Liver (tissue), 9 donors: ENCODE measurements around the gene SPTLC3. TPM values are rescaled to one million over a fixed set of nuclear protein-coding genes. Genes with fewer than 3 reads are reported as not detected.

Experiments used
- DNase-seq: peaks from one replicate; pipeline ENCODE4 v3.0.0-alpha.2; 2017; ENCODE audit warnings: low spot score
- H3K27ac ChIP-seq, 2 donors: one replicate each; pipeline ENCODE4 v1.7.0; 2013; ENCODE audit warnings: inconsistent platforms in 2 of 2, low read length in 2 of 2, control low read depth in 1 of 2, low read depth in 1 of 2, mild to moderate bottlenecking in 1 of 2
- H3K27me3 ChIP-seq, 4 donors: one replicate each; pipeline versions ENCODE4 v1.6.1 to v1.7.0; 2013; ENCODE audit warnings: low read length in 3 of 4, inconsistent platforms in 1 of 4, mild to moderate bottlenecking in 1 of 4, moderate library complexity in 1 of 4; ENCODE audit not compliant: control insufficient read depth in 4 of 4, insufficient read depth in 4 of 4
- H3K36me3 ChIP-seq, 4 donors: one replicate each; pipeline versions ENCODE4 v1.6.1 to v1.7.0; 2013; ENCODE audit warnings: low read length in 3 of 4, mild to moderate bottlenecking in 3 of 4, low read depth in 1 of 4, moderate library complexity in 1 of 4; ENCODE audit not compliant: control insufficient read depth in 4 of 4, insufficient read depth in 3 of 4
- H3K4me1 ChIP-seq, 4 donors: one replicate each; pipeline versions ENCODE4 v1.6.1 to v1.7.0; 2013; ENCODE audit warnings: low read length in 3 of 4, mild to moderate bottlenecking in 3 of 4, moderate library complexity in 1 of 4; ENCODE audit not compliant: control insufficient read depth in 4 of 4, insufficient read depth in 4 of 4
- H3K4me3 ChIP-seq, 3 donors: one replicate each; pipeline versions ENCODE4 v1.6.1 to v1.7.0; 2013; ENCODE audit warnings: low read length in 3 of 3, control low read depth in 1 of 3, low read depth in 1 of 3, mild to moderate bottlenecking in 1 of 3
- H3K9ac ChIP-seq, 2 donors: one replicate each; pipeline ENCODE4 v1.7.0; 2013; ENCODE audit warnings: low read length in 2 of 2, mild to moderate bottlenecking in 2 of 2, moderate library complexity in 2 of 2, control low read depth in 1 of 2, low read depth in 1 of 2
- H3K9me3 ChIP-seq, 4 donors: one replicate each; pipeline versions ENCODE4 v1.6.1 to v1.7.0; 2013; ENCODE audit warnings: low read length in 3 of 4; ENCODE audit not compliant: control insufficient read depth in 4 of 4
- ATF3 ChIP-seq: IDR thresholded peaks from 2 replicates; pipeline ENCODE4 v1.6.1; 2016; ENCODE audit warnings: antibody characterized with exemption
- CTCF ChIP-seq: fragments of 150-350 bp; IDR thresholded peaks from 2 replicates; pipeline ENCODE4 v1.5.1; 2017; ENCODE audit warnings: improper control_type of control experiment, low read depth, low read length; ENCODE audit not compliant: missing input control
- EGR1 ChIP-seq, 2 donors: IDR thresholded peaks; 2 replicates each; pipeline ENCODE4 v1.6.1; 2016 to 2018; ENCODE audit warnings: antibody characterized with exemption in 2 of 2, low read depth in 2 of 2
- FOXA1 ChIP-seq: IDR thresholded peaks from 2 replicates; pipeline ENCODE4 v1.6.1; 2016; ENCODE audit warnings: antibody characterized with exemption
- FOXA2 ChIP-seq: IDR thresholded peaks from 2 replicates; pipeline ENCODE4 v1.6.1; 2016; ENCODE audit warnings: antibody characterized with exemption
- GABPA ChIP-seq, 2 donors: IDR thresholded peaks in 1 of 2; conservative IDR thresholded peaks in 1 of 2; 2 replicates each; pipeline ENCODE4 v1.6.1; 2016; ENCODE audit warnings: antibody characterized with exemption in 2 of 2, mild to moderate bottlenecking in 1 of 2, moderate library complexity in 1 of 2
- HNF4A ChIP-seq, 2 donors: conservative IDR thresholded peaks; 2 replicates each; pipeline ENCODE4 v1.6.1; 2016; ENCODE audit warnings: antibody characterized with exemption in 2 of 2, mild to moderate bottlenecking in 2 of 2
- HNF4G ChIP-seq: IDR thresholded peaks from 2 replicates; pipeline ENCODE4 v1.6.1; 2016; ENCODE audit warnings: antibody characterized with exemption
- JUND ChIP-seq, 2 donors: IDR thresholded peaks; 2 replicates each; pipeline ENCODE4 v1.6.1; 2016; ENCODE audit warnings: antibody characterized with exemption in 2 of 2
- MAX ChIP-seq: IDR thresholded peaks from 2 replicates; pipeline ENCODE4 v1.6.1; 2016; ENCODE audit warnings: antibody characterized with exemption
- NR2F2 ChIP-seq: IDR thresholded peaks from 2 replicates; pipeline ENCODE4 v1.6.1; 2016; ENCODE audit warnings: antibody characterized with exemption
- RAD21 ChIP-seq, 2 donors: IDR thresholded peaks; 2 replicates each; pipeline ENCODE4 v1.6.1; 2016; ENCODE audit warnings: antibody characterized with exemption in 2 of 2, mild to moderate bottlenecking in 2 of 2
- REST ChIP-seq: IDR thresholded peaks from 2 replicates; pipeline ENCODE4 v1.6.1; 2016; ENCODE audit warnings: antibody characterized with exemption, mild to moderate bottlenecking
- RXRA ChIP-seq, 2 donors: IDR thresholded peaks; 2 replicates each; pipeline ENCODE4 v1.6.1; 2017 to 2018; ENCODE audit warnings: antibody characterized with exemption in 2 of 2, mild to moderate bottlenecking in 1 of 2
- SP1 ChIP-seq: IDR thresholded peaks from 2 replicates; pipeline ENCODE4 v1.6.1; 2018; ENCODE audit warnings: antibody characterized with exemption, mild to moderate bottlenecking
- TAF1 ChIP-seq: conservative IDR thresholded peaks from 2 replicates; pipeline ENCODE4 v1.6.1; 2016; ENCODE audit warnings: antibody characterized with exemption, mild to moderate bottlenecking
- YY1 ChIP-seq: IDR thresholded peaks from 2 replicates; pipeline ENCODE4 v1.6.1; 2016; ENCODE audit warnings: antibody characterized with exemption, mild to moderate bottlenecking
- ZBTB33 ChIP-seq: IDR thresholded peaks from 2 replicates; pipeline ENCODE4 v1.6.1; 2016; ENCODE audit warnings: antibody characterized with exemption
- WGBS: extraction: QIAGEN DNeasy Blood & Tissue Kit; methylation state at CpG from one replicate; pipeline ENCODE4 v1.1.7; 2013; 5-methylcytosine and 5-hydroxymethylcytosine counted together
- polyA plus RNA-seq, 2 donors: library from polyadenylated mRNA; stranded (reverse) in 1 of 2; unstranded in 1 of 2; fragments of 200-250 nt in 1 of 2; fragments of >200 nt in 1 of 2; fragmentation: Nextera tagmentation in 1 of 2; extraction: Ambion mirVana in 1 of 2; gene quantifications; one replicate each; pipeline versions ENCODE4 v1.2.1 to v1.2.3, GENCODE V29; 2013 to 2015
- total RNA-seq, 2 donors: library from RNA; depleted of rRNA; stranded (reverse); fragments of >200 nt; gene quantifications; one replicate each; pipeline ENCODE4 v1.2.3, GENCODE V29; 2014
- donor health status: healthy.
- donor health status: healthy.
- donor health status: healthy.
- donor health status: healthy.
- donor health status: healthy.

The SPTLC3 gene
- total and polyA plus RNA-seq, 4 donors = 4.2 to 40.9 (median 20.4) TPM

GRCh38 chr20:13166437-13166836 lies 157.7 kb downstream of the SPTLC3 start:
- TF ChIP-seq ZBTB33 (no peak), RAD21 (IDR thresholded peaks at IDR 0.05) (no peak), ATF3 (no peak), RXRA (IDR thresholded peaks at IDR 0.05) (no peak), MAX (no peak), HNF4G (no peak), EGR1 (IDR thresholded peaks at IDR 0.05; ENCODE audit: low read depth in 2 of 2) (no peak), FOXA2 (no peak), NR2F2 (no peak), YY1 (no peak), HNF4A (conservative IDR thresholded peaks at IDR 0.05) (no peak), FOXA1 (no peak), CTCF (no peak), TAF1 (no peak), GABPA (IDR thresholded peaks at IDR 0.05 in 1 of 2, conservative IDR thresholded peaks at IDR 0.05 in 1 of 2) (no peak), SP1 (no peak), REST (no peak), JUND (IDR thresholded peaks at IDR 0.05) (no peak)
- 91% methylated on average over 3 of the region's 3 CpGs for WGBS
- no peak overlapping the region for H3K9ac ChIP-seq
- no peaks in the 10 kb centered on the region for H3K27me3 ChIP-seq
- H3K9me3 ChIP-seq = no peaks in the 10 kb centered on the region
- no peak for DNase-seq
- H3K4me1 ChIP-seq = no peaks in the 10 kb centered on the region
- no peak overlapping the region for H3K4me3 ChIP-seq
- H3K27ac ChIP-seq = no peak overlapping the region
- H3K36me3 ChIP-seq = peaks cover 1 to 25% (median 9%) of the 10 kb centered on the region in 4 donors
